B cell (primary cell): ENCODE data around the gene ISL2. TPM values are rescaled to one million over a fixed set of nuclear protein-coding genes. Genes with fewer than 3 reads are reported as not detected.

Experiments used
- ATAC-seq: fragments of 200-7000 bp; cut with Tn5 transposase; one replicate; pipeline ENCODE4 v1.10.0; 2021; ENCODE audit warnings: low read depth, mild to moderate bottlenecking, moderate number of reproducible peaks, moderate library complexity
- CTCF ChIA-PET: fragments of 350-600 bp; sonication (Branson Sonifier 250); formaldehyde crosslinking; loops from one replicate; lab custom pipeline; 2021; ENCODE audit warnings: antibody characterized with exemption, inconsistent platforms; lab: Charles Lee
- POLR2A ChIA-PET: fragments of 350-600 bp; sonication (Branson Sonifier 250); formaldehyde crosslinking; loops from one replicate; lab custom pipeline; 2021; ENCODE audit warnings: antibody characterized with exemption; lab: Charles Lee
- DNase-seq: peaks from one replicate; pipeline ENCODE4 v3.0.0; 2013
- H2AFZ ChIP-seq: 2 replicates; pipeline ENCODE4 v1.6.1; 2012; ENCODE audit warnings: mild to moderate bottlenecking, low read depth, low read length; ENCODE audit not compliant: insufficient read depth, poor library complexity, severe bottlenecking
- H3K27ac ChIP-seq, 2 donors: 1 replicate in 1 of 2; 2 replicates in 1 of 2; pipeline ENCODE4 v1.5.1; 2012 to 2013; ENCODE audit warnings: low read length in 2 of 2, mild to moderate bottlenecking in 2 of 2, moderate library complexity in 1 of 2
- H3K27me3 ChIP-seq, 4 experiments: fragments of 200-600 bp in 1 of 4; sonication (generic) in 1 of 4; replicated peaks in 1 of 4; 1 replicate in 2 of 4; 2 replicates in 2 of 4; pipeline versions ENCODE4 v1.6.1 to v1.7.0; 2013 to 2016; ENCODE audit warnings: low read length in 3 of 4, mild to moderate bottlenecking in 2 of 4, mixed read lengths in 1 of 4, moderate library complexity in 1 of 4; ENCODE audit not compliant: insufficient read depth in 4 of 4, control insufficient read depth in 3 of 4; ENCODE audit errors: control extremely low read depth in 1 of 4
- H3K36me3 ChIP-seq, 2 experiments: replicated peaks in 1 of 2; 1 replicate in 1 of 2; 2 replicates in 1 of 2; pipeline versions ENCODE4 v1.6.1 to v1.7.1; 2013; ENCODE audit warnings: low read length in 1 of 2; ENCODE audit not compliant: insufficient read depth in 2 of 2, control insufficient read depth in 1 of 2; ENCODE audit errors: control extremely low read depth in 1 of 2, extremely low read depth in 1 of 2
- H3K4me1 ChIP-seq, 2 donors: fragments of 200-600 bp in 1 of 2; sonication (generic) in 1 of 2; 1 replicate in 1 of 2; 2 replicates in 1 of 2; pipeline versions ENCODE4 v1.5.1 to v1.6.1; 2013 to 2017; ENCODE audit warnings: low read length in 2 of 2; ENCODE audit not compliant: control insufficient read depth in 2 of 2, insufficient read depth in 2 of 2
- H3K4me2 ChIP-seq: replicated peaks from 2 replicates; pipeline ENCODE3; 2012; ENCODE audit warnings: mild to moderate bottlenecking, low read depth, low read length; ENCODE audit not compliant: poor library complexity, severe bottlenecking
- H3K4me3 ChIP-seq, 5 experiments: fragments of 200-600 bp in 1 of 5; sonication (generic) in 1 of 5; 1 replicate in 3 of 5; 2 replicates in 2 of 5; pipeline versions ENCODE4 v1.5.1 to v1.7.0; 2011 to 2016; ENCODE audit warnings: low read length in 4 of 5, mild to moderate bottlenecking in 4 of 5, low read depth in 2 of 5, control low read depth in 1 of 5, moderate library complexity in 1 of 5; ENCODE audit not compliant: insufficient read depth in 1 of 5; ENCODE audit errors: control extremely low read depth in 1 of 5, extremely low read depth in 1 of 5
- H3K79me2 ChIP-seq: fragments of 200-600 bp; sonication (generic); one replicate; pipeline ENCODE4 v1.6.0; 2016; ENCODE audit warnings: low read length; ENCODE audit not compliant: control insufficient read depth, insufficient read depth
- H3K9ac ChIP-seq: fragments of 200-600 bp; sonication (generic); 2 replicates; pipeline ENCODE4 v1.6.1; 2017; ENCODE audit warnings: mild to moderate bottlenecking, low read length, moderate library complexity
- H3K9me3 ChIP-seq, 3 donors: one replicate each; pipeline versions ENCODE4 v1.6.1 to v1.7.1; 2013; ENCODE audit warnings: low read length in 2 of 3; ENCODE audit not compliant: control insufficient read depth in 2 of 3, insufficient read depth in 1 of 3; ENCODE audit errors: control extremely low read depth in 1 of 3
- H4K20me1 ChIP-seq: 2 replicates; pipeline ENCODE4 v1.6.0; 2012; ENCODE audit warnings: mild to moderate bottlenecking, low read length; ENCODE audit not compliant: insufficient read depth, control insufficient read depth, poor library complexity, severe bottlenecking
- H3K27ac Mint-ChIP-seq: one replicate; pipeline ENCODE4 v1.8.0; 2021; ENCODE audit warnings: mixed read lengths
- H3K27me3 Mint-ChIP-seq: one replicate; pipeline ENCODE4 v1.8.0; 2021; ENCODE audit warnings: mixed read lengths
- H3K4me1 Mint-ChIP-seq: one replicate; pipeline ENCODE4 v1.8.0; 2021; ENCODE audit warnings: mixed read lengths
- H3K4me3 Mint-ChIP-seq: one replicate; pipeline ENCODE4 v1.8.0; 2021; ENCODE audit warnings: mixed read lengths
- H3K9me3 Mint-ChIP-seq: one replicate; pipeline ENCODE4 v1.8.0; 2022; ENCODE audit warnings: mixed read lengths; ENCODE audit not compliant: insufficient read depth
- EZH2 ChIP-seq: IDR thresholded peaks from 2 replicates; pipeline ENCODE4 v1.6.1; 2012; ENCODE audit warnings: borderline replicate concordance, low read depth, mild to moderate bottlenecking, moderate library complexity, low read length; ENCODE audit not compliant: insufficient read depth, poor library complexity, severe bottlenecking
- WGBS: methylation state at CpG from one replicate; pipeline ENCODE4 v1.1.5; 2013; ENCODE audit warnings: missing lambda C conversion rate; ENCODE audit not compliant: insufficient coverage; 5-methylcytosine and 5-hydroxymethylcytosine counted together
- intact Hi-C: fragments of 100-400 bp; cut with micrococcal nuclease; formaldehyde crosslinking; loops from one replicate; pipeline ENCODE4 v1.10.0; 2022
- polyA plus RNA-seq: library from polyadenylated mRNA; depleted of rRNA; stranded (reverse); fragments of >200 nt; gene quantifications from 2 replicates; pipeline ENCODE4 v1.2.3, GENCODE V29; 2012
- total RNA-seq, 2 donors: library from RNA; stranded (reverse); fragments of 120-200 nt in 1 of 2; gene quantifications; 1 replicate in 1 of 2; 2 replicates in 1 of 2; pipeline versions ENCODE4 v1.2.3 to v1.2.4, GENCODE V29; 2013 to 2022
- TF ChIP-seq, protein P1 (sequence below): fragments of 200-600 bp; IDR thresholded peaks from one replicate; pipeline ENCODE4 v1.8.0; 2022; ENCODE audit warnings: antibody characterized with exemption, mild to moderate bottlenecking

The ISL2 gene
- total and polyA plus RNA-seq, 2 donors (not counting 1 experiment from before 2014, with no cell fraction given) = 0.59 to 1.8 TPM

DNA sequence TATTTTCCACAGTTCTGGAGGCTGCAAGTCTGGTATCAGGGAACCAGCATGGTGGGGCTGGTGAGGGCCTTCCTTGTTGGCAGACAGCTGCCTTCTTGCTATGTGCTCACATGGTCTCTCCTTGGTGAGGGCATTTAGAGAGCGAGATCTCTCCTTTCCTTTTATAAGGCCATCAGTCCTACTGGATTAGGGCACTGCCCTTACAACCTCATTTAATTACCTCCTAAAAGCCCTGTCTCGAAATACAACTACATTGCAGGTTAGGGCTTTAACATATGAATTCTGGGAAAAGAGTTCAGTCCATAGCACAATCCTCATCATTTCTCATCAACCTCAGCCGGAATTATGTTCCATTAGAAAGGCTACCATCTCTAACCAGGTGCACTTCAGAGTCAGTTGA, 21.9 kb downstream of the ISL2 start:
- ATAC-seq = no peak
- H3K4me2 ChIP-seq = no peak overlapping the region
- H3K4me3 ChIP-seq = no peak overlapping the region
- Mint-ChIP-seq H3K27ac (no peak overlapping the region), H3K27me3 (no peaks in the 10 kb centered on the region), H3K4me3 (no peak overlapping the region), H3K9me3 (no peaks in the 10 kb centered on the region), H3K4me1 (no peaks in the 10 kb centered on the region)
- H3K9me3 ChIP-seq = no peaks in the 10 kb centered on the region
- H3K4me1 ChIP-seq = no peaks in the 10 kb centered on the region
- POLR2A ChIA-PET = no interaction called here
- no peaks in the 10 kb centered on the region for H3K36me3 ChIP-seq
- no peak for DNase-seq
- TF ChIP-seq, protein P1, sequence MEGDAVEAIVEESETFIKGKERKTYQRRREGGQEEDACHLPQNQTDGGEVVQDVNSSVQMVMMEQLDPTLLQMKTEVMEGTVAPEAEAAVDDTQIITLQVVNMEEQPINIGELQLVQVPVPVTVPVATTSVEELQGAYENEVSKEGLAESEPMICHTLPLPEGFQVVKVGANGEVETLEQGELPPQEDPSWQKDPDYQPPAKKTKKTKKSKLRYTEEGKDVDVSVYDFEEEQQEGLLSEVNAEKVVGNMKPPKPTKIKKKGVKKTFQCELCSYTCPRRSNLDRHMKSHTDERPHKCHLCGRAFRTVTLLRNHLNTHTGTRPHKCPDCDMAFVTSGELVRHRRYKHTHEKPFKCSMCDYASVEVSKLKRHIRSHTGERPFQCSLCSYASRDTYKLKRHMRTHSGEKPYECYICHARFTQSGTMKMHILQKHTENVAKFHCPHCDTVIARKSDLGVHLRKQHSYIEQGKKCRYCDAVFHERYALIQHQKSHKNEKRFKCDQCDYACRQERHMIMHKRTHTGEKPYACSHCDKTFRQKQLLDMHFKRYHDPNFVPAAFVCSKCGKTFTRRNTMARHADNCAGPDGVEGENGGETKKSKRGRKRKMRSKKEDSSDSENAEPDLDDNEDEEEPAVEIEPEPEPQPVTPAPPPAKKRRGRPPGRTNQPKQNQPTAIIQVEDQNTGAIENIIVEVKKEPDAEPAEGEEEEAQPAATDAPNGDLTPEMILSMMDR = no peak
- TF ChIP-seq EZH2 = no peak
- intact Hi-C loops = no loop called here
- H3K9ac ChIP-seq = no peak overlapping the region
- no peaks in the 10 kb centered on the region for H3K79me2 ChIP-seq
- H2AFZ ChIP-seq = no peak overlapping the region
- no peaks in the 10 kb centered on the region for H4K20me1 ChIP-seq
- no peak overlapping the region for H3K27ac ChIP-seq
- H3K27me3 ChIP-seq = no peaks in the 10 kb centered on the region
- CTCF ChIA-PET = no interaction called here
- 100% methylated on average over 1 of the region's 3 CpGs for WGBS

DNA sequence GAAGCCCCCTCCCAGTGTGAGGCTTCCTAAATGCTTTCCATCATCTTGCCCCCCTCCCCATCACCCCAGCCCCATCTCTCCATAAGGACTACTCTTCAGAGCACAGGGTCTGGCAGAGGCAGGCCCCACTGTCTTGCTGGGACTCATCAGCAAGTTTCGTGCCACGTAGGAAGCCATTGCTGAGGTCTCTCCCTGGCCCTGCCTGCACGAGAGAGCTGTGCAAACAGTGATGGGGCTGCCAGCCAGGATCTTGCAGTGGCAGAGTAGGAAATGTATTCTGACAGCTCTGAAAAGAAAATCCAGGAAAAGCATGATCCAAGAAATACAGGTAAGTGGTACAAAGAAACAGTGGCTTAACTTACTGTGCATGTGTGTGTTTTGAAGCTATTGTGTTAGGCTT, 22.6 kb downstream of the ISL2 start:
- H3K27me3 Mint-ChIP-seq = no peaks in the 10 kb centered on the region
- no peaks in the 10 kb centered on the region for H3K79me2 ChIP-seq
- POLR2A ChIA-PET = no interaction called here
- 100% methylated on average over 3 of the region's 3 CpGs for WGBS
- H3K9ac ChIP-seq = no peak overlapping the region
- no peaks in the 10 kb centered on the region for H3K4me1 Mint-ChIP-seq
- CTCF ChIA-PET = no interaction called here
- DNase-seq (no peak), ATAC-seq (no peak)
- H3K4me3 ChIP-seq = no peak overlapping the region
- H3K9me3 ChIP-seq = no peaks in the 10 kb centered on the region
- no peak overlapping the region for H3K27ac Mint-ChIP-seq
- intact Hi-C loops = no loop called here
- no peaks in the 10 kb centered on the region for H3K36me3 ChIP-seq
- H3K4me3 Mint-ChIP-seq = no peak overlapping the region
- H3K4me1 ChIP-seq = no peaks in the 10 kb centered on the region
- no peaks in the 10 kb centered on the region for H3K9me3 Mint-ChIP-seq
- H3K4me2 ChIP-seq = no peak overlapping the region
- no peak for TF ChIP-seq EZH2
- TF ChIP-seq, protein P1 = no peak
- H2AFZ ChIP-seq = no peak overlapping the region
- no peak overlapping the region for H3K27ac ChIP-seq
- no peaks in the 10 kb centered on the region for H3K27me3 ChIP-seq
- no peaks in the 10 kb centered on the region for H4K20me1 ChIP-seq
